Lung (tissue), 12 donors: Measurements from ENCODE around the gene KRT1. TPM values are rescaled to one million over a fixed set of nuclear protein-coding genes. Genes with fewer than 3 reads are reported as not detected.

ENCODE experiments used
- ATAC-seq: fragments of 200-7000 bp; cut with Tn5 transposase; one replicate; pipeline ENCODE4 v1.9.1; 2020; ENCODE audit warnings: moderate number of reproducible peaks; ENCODE audit not compliant: insufficient read depth, low FRiP score
- DNase-seq, 3 donors: peaks; one replicate each; pipeline ENCODE4 v3.0.0-alpha.2; 2013 to 2017
- H3K27ac ChIP-seq, 2 donors: one replicate each; pipeline ENCODE4 v1.5.1; 2013; ENCODE audit warnings: mild to moderate bottlenecking in 2 of 2, moderate library complexity in 2 of 2, control low read depth in 1 of 2, inconsistent platforms in 1 of 2, low read depth in 1 of 2, low read length in 1 of 2
- H3K27me3 ChIP-seq, 3 donors: one replicate each; pipeline ENCODE4 v1.5.1; 2013; ENCODE audit warnings: low read length in 2 of 3; ENCODE audit not compliant: control insufficient read depth in 3 of 3, insufficient read depth in 3 of 3
- H3K36me3 ChIP-seq, 4 donors: one replicate each; pipeline ENCODE4 v1.5.1; 2013; ENCODE audit warnings: low read length in 4 of 4, mild to moderate bottlenecking in 1 of 4, moderate library complexity in 1 of 4; ENCODE audit not compliant: control insufficient read depth in 4 of 4, insufficient read depth in 4 of 4
- H3K4me1 ChIP-seq, 5 donors: one replicate each; pipeline ENCODE4 v1.5.1; 2013; ENCODE audit warnings: low read length in 5 of 5, mild to moderate bottlenecking in 2 of 5, moderate library complexity in 1 of 5; ENCODE audit not compliant: control insufficient read depth in 5 of 5, insufficient read depth in 5 of 5
- H3K4me3 ChIP-seq: one replicate; pipeline ENCODE4 v1.5.1; 2013; ENCODE audit warnings: mild to moderate bottlenecking, control low read depth, moderate library complexity
- H3K9ac ChIP-seq, 2 donors: one replicate each; pipeline ENCODE4 v1.5.1; 2013; ENCODE audit warnings: low read length in 2 of 2, control low read depth in 1 of 2; ENCODE audit not compliant: insufficient read depth in 1 of 2
- H3K9me3 ChIP-seq, 4 donors: one replicate each; pipeline ENCODE4 v1.5.1; 2013; ENCODE audit warnings: low read length in 3 of 4, mild to moderate bottlenecking in 1 of 4, moderate library complexity in 1 of 4; ENCODE audit not compliant: control insufficient read depth in 4 of 4, insufficient read depth in 3 of 4
- CTCF ChIP-seq: IDR thresholded peaks from 2 replicates; pipeline ENCODE4 v1.5.1; 2012; ENCODE audit warnings: mild to moderate bottlenecking; ENCODE audit errors: control extremely low read depth, extremely low read depth
- WGBS, 2 donors: extraction: QIAGEN DNeasy Blood & Tissue Kit; methylation state at CpG; one replicate each; pipeline ENCODE4 v1.1.7; 2013; 5-methylcytosine and 5-hydroxymethylcytosine counted together
- polyA plus RNA-seq, 2 donors: library from polyadenylated mRNA; stranded (reverse); fragments of 200-250 nt; gene quantifications; one replicate each; pipeline ENCODE4 v1.2.1, GENCODE V29; 2013
- total RNA-seq, 2 donors: library from RNA; depleted of rRNA in 1 of 2; stranded (reverse); fragments of >200 nt in 1 of 2; gene quantifications; one replicate each; pipeline ENCODE4 v1.2.1, GENCODE V29; 2014 to 2021
- donor health status: control.
- donor health status: control.
- donor health status: Bipolar disorder and iron deficiency.
- donor health status: healthy.
- donor health status: DM: yes; HTN: yes; CAD: no.

The KRT1 gene
- total and polyA plus RNA-seq, 4 donors, result 0.09 to 0.82 TPM; not detected in 2

- H3K9ac ChIP-seq, result no peak overlapping the region
- H3K4me1 ChIP-seq, result no peaks in the 10 kb centered on the region
- no peak overlapping the region for H3K4me3 ChIP-seq
- WGBS, 2 donors, result 91 to 95% methylated on average over 4 of the region's 4 CpGs
- TF ChIP-seq CTCF, result no peak
- peaks cover 0 to 22% (median 0%) of the 10 kb centered on the region in 3 donors for H3K27me3 ChIP-seq
- DNase-seq, result no peak
- H3K36me3 ChIP-seq, result no peaks in the 10 kb centered on the region
- H3K9me3 ChIP-seq, result peaks cover 0 to 1% (median 0%) of the 10 kb centered on the region in 4 donors
- no peak overlapping the region for H3K27ac ChIP-seq
- no peak for ATAC-seq
These were observed 5.8 kb downstream of the KRT1 start for GRCh38 chr12:52674433-52674775.

- WGBS, 2 donors, result 64 to 74% methylated on average over 3 of the region's 3 CpGs
- H3K9me3 ChIP-seq, result peaks cover 0 to 1% (median 0%) of the 10 kb centered on the region in 4 donors
- no peak overlapping the region for H3K4me3 ChIP-seq
- no peak overlapping the region for H3K9ac ChIP-seq
- DNase-seq (no peak), ATAC-seq (no peak)
- TF ChIP-seq CTCF, result no peak
- no peaks in the 10 kb centered on the region for H3K36me3 ChIP-seq
- H3K4me1 ChIP-seq, result no peaks in the 10 kb centered on the region
- H3K27ac ChIP-seq, result no peak overlapping the region
- peaks cover 0 to 23% (median 0%) of the 10 kb centered on the region in 3 donors for H3K27me3 ChIP-seq
These were observed 6.3 kb downstream of the KRT1 start for GRCh38 chr12:52673713-52674432.

- Histone ChIP-seq H3K4me3 (no peak overlapping the region), H3K27me3 (peaks cover 0 to 28% (median 0%) of the 10 kb centered on the region in 3 donors), H3K4me1 (no peaks in the 10 kb centered on the region), H3K27ac (no peak overlapping the region), H3K36me3 (no peaks in the 10 kb centered on the region), H3K9me3 (peaks cover 0 to 1% (median 0%) of the 10 kb centered on the region in 4 donors), H3K9ac (no peak overlapping the region)
- DNase-seq (peak in 2 of 3 donors; percentile 11 to 14), ATAC-seq (no peak)
- 65 to 82% methylated on average over 5 of the region's 5 CpGs for WGBS, 2 donors
- TF ChIP-seq CTCF, result no peak
These were observed 7.0 kb downstream of the KRT1 start for GRCh38 chr12:52673217-52673616.
